ENCODE results near the gene ACP6. TPM values are rescaled to one million over a fixed set of nuclear protein-coding genes. Genes with fewer than 3 reads are reported as not detected.

The ACP6 gene
- total and polyA plus RNA-seq, 10 of the 15 experiments (the other 5 are each of a cell fraction or from before 2014, with no cell fraction given) = 3.1 to 19.7 (median 9.4) TPM

GRCh38 chr1:147712605-147713004 is 42.3 kb upstream of the ACP6 start:
- Histone ChIP-seq H3K27ac (ENCODE audit: control insufficient read depth, insufficient read depth) (no peak overlapping the region), H4K20me1 (ENCODE audit: control insufficient read depth, insufficient read depth) (no peaks in the 10 kb centered on the region), H3K36me3 (ENCODE audit: control insufficient read depth in 2 of 2, insufficient read depth in 2 of 2, low read length in 1 of 2) (no peaks in the 10 kb centered on the region), H3K9me3 (replicated peaks; ENCODE audit: control insufficient read depth, insufficient read depth, low read length) (no peaks in the 10 kb centered on the region), H3K4me2 (ENCODE audit: control insufficient read depth, insufficient read depth) (no peak overlapping the region), H3K4me3 (no peak overlapping the region), H3K9ac (ENCODE audit: control insufficient read depth, insufficient read depth, low read length) (no peak overlapping the region), H3K4me1 (ENCODE audit: control insufficient read depth, insufficient read depth, low read length) (no peaks in the 10 kb centered on the region), H3K27me3 (replicated peaks in 1 of 2; ENCODE audit: control insufficient read depth in 2 of 2, insufficient read depth in 2 of 2, low read length in 1 of 2) (no peaks in the 10 kb centered on the region; a peak in 2 of 4 replicates), H2AFZ (ENCODE audit: control insufficient read depth, low read depth, low read length) (no peak overlapping the region), H3K79me2 (ENCODE audit: control insufficient read depth, insufficient read depth, low read length) (no peaks in the 10 kb centered on the region)
- POLR2A ChIA-PET = no interaction called here
- BruUV-seq (replicated peaks) = no TSS peak
- TF ChIP-seq, protein P1, sequence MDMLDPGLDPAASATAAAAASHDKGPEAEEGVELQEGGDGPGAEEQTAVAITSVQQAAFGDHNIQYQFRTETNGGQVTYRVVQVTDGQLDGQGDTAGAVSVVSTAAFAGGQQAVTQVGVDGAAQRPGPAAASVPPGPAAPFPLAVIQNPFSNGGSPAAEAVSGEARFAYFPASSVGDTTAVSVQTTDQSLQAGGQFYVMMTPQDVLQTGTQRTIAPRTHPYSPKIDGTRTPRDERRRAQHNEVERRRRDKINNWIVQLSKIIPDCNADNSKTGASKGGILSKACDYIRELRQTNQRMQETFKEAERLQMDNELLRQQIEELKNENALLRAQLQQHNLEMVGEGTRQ (IDR thresholded peaks at IDR 0.05; ENCODE audit: borderline replicate concordance, low read depth, low read length) = no peak
- TF ChIP-seq RBBP5 (conservative IDR thresholded peaks at IDR 0.05) (no peak), ZZZ3 (IDR thresholded peaks at IDR 0.05; ENCODE audit: control insufficient read depth, insufficient read length, low read depth) (no peak), CBX3 (IDR thresholded peaks at IDR 0.05; ENCODE audit: borderline replicate concordance, low read depth) (no peak), SREBF1 (IDR thresholded peaks at IDR 0.05; ENCODE audit: low read length) (no peak), NRF1 (conservative IDR thresholded peaks at IDR 0.05; ENCODE audit: low read depth, low read length) (no peak), ZBED1 (IDR thresholded peaks at IDR 0.05; ENCODE audit: borderline replicate concordance) (no peak), FOS (IDR thresholded peaks at IDR 0.05; ENCODE audit: borderline replicate concordance, extremely low read depth, insufficient read length) (no peak)
- TF ChIP-seq, protein P2, sequence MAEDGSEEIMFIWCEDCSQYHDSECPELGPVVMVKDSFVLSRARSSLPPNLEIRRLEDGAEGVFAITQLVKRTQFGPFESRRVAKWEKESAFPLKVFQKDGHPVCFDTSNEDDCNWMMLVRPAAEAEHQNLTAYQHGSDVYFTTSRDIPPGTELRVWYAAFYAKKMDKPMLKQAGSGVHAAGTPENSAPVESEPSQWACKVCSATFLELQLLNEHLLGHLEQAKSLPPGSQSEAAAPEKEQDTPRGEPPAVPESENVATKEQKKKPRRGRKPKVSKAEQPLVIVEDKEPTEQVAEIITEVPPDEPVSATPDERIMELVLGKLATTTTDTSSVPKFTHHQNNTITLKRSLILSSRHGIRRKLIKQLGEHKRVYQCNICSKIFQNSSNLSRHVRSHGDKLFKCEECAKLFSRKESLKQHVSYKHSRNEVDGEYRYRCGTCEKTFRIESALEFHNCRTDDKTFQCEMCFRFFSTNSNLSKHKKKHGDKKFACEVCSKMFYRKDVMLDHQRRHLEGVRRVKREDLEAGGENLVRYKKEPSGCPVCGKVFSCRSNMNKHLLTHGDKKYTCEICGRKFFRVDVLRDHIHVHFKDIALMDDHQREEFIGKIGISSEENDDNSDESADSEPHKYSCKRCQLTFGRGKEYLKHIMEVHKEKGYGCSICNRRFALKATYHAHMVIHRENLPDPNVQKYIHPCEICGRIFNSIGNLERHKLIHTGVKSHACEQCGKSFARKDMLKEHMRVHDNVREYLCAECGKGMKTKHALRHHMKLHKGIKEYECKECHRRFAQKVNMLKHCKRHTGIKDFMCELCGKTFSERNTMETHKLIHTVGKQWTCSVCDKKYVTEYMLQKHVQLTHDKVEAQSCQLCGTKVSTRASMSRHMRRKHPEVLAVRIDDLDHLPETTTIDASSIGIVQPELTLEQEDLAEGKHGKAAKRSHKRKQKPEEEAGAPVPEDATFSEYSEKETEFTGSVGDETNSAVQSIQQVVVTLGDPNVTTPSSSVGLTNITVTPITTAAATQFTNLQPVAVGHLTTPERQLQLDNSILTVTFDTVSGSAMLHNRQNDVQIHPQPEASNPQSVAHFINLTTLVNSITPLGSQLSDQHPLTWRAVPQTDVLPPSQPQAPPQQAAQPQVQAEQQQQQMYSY (CRISPR knock-in tag; IDR thresholded peaks at IDR 0.05) = no peak
- ATAC-seq (no peak), FAIRE-seq (no peak), DNase-seq (ENCODE audit: low read depth, low spot score) (no peak)
- SMC1A ChIA-PET (ENCODE audit: uncharacterized antibody, unreplicated experiment) = no interaction called here
- RAD21 ChIA-PET (ENCODE audit: unreplicated experiment) = no interaction called here
- in situ Hi-C loops (cut with MboI) (no loop called here), intact Hi-C loops (cut with micrococcal nuclease; ENCODE audit: unreplicated experiment) (no loop called here)
- CTCF ChIA-PET = no interaction called here
